Nasal cavity respiratory epithelium epithelial cell of viscerocranial mucosa (primary cell): ENCODE data around the gene CLDN25. TPM values are rescaled to one million over a fixed set of nuclear protein-coding genes. Genes with fewer than 3 reads are reported as not detected.

Source experiments
- total RNA-seq: library from RNA; depleted of rRNA; stranded (reverse); fragments of >200 nt; gene quantifications from 2 replicates; pipeline ENCODE4 v1.2.3, GENCODE V29; 2014

Gene CLDN25
- not detected in 2 replicates for total RNA-seq

DNA sequence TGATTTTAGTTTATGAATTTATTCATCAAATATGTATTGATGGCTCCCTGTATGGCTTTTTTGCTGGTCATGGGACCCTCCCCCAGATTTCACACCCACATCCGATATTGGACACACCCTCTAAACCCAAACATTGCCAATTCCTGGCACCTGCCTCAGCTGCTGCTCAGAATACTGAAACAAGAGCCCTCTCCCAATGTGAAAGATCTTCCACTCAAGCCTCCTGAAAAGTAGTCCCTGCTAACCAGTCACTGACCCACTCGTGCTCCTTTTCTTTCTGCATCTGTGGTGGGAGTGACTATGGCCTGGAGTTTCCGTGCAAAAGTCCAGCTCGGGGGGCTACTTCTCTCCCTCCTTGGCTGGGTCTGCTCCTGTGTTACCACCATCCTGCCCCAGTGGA lies at the start of gene CLDN25:
Gene CLDN25 (plus strand): TSS at position 301 of the 400 bp plus-strand sequence. CDS start 0 bp downstream, at position 301.

DNA sequence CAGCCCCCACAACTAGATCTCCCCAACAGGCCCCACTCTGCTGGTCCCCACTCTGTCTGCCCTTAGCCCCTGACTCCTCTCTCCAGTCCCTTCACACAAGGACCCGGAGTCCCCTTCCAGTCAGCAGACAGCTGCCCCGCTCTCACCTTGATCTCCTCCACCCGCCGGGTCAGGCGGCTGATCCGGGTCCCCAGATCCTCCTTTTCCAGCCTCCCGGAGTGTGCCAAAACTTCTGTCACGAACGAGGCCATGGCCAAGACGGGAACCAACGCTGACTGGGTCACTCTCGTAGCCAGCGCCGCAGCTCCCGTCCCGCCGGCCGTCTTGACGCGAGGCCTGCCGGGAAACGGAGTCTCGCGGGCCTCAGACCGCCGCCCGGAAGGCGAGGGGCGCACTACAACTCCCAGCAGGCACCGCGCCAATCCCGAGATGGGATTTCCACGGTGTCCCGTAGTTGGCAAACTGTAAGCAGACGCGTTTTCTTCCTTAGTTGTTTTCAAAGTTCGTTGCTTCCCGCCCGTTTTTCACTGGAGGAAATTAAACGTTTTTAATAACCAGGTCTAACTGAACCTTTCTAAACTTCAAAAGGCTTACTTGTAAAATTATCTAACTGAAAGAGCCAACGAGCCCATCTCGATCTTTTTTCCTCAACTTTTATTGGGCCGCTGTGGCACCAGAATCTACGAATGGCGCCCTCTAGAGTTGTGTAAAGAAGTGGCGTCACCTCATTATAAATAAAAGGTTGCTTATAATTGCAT lies 6.0 kb upstream of the CLDN25 start, which contains the start of gene ZW10:
Gene ZW10 (minus strand): TSS at position 277 of the 758 bp plus-strand sequence. CDS start 26 bp downstream, at position 251.

Other genes with a start within 250 kb of the CLDN25 start
- under 0.01 and 0.14 TPM in 2 replicates for gene TMPRSS5, start 73.5 kb upstream of the CLDN25 start, total RNA-seq
- 23.6 and 25.6 TPM in 2 replicates for gene ZW10, start 6.1 kb upstream of the CLDN25 start, total RNA-seq
- 33.5 and 41.1 TPM in 2 replicates for gene USP28, start 95.8 kb downstream of the CLDN25 start, total RNA-seq
- gene HTR3B, start 125.0 kb downstream of the CLDN25 start, total RNA-seq = not detected in 2 replicates
- 0.14 TPM in 1 of 2 replicates, not detected in the other for gene HTR3A, start 195.3 kb downstream of the CLDN25 start, total RNA-seq